K562 (cell line): ENCODE data around the gene TAF3. TPM values are rescaled to one million over a fixed set of nuclear protein-coding genes. Genes with fewer than 3 reads are reported as not detected.

Experiments
- CCNT2 ChIP-seq: IDR thresholded peaks from 2 replicates; pipeline ENCODE4 v1.6.1; 2011; ENCODE audit warnings: borderline replicate concordance, low read depth, mild to moderate bottlenecking, moderate library complexity, mixed read lengths, low read length; ENCODE audit not compliant: insufficient read length; ENCODE audit errors: extremely low read depth
- FOXM1 ChIP-seq, 2 experiments: fragments of 450-650 bp in 1 of 2; sonication (generic) in 1 of 2; formaldehyde crosslinking in 1 of 2; IDR thresholded peaks; 2 replicates each; pipeline versions ENCODE4 v1.6.1 to v1.9.0; 2017 to 2022; ENCODE audit warnings: low read depth in 2 of 2, mild to moderate bottlenecking in 2 of 2, missing genetic modification reagents in 1 of 2, moderate library complexity in 1 of 2
- HLTF ChIP-seq: fragments of 450-650 bp; IDR thresholded peaks from 2 replicates; pipeline ENCODE4 v1.6.1; 2016
- KLF6 ChIP-seq: fragments of 250-450 bp; sonication (Bioruptor Pico); IDR thresholded peaks from 2 replicates; pipeline ENCODE4 v1.4.0; 2020; ENCODE audit warnings: mild to moderate bottlenecking, moderate library complexity, borderline replicate concordance
- MEF2D ChIP-seq: conservative IDR thresholded peaks from 2 replicates; pipeline ENCODE4 v1.6.1; 2016; ENCODE audit warnings: low read depth, missing genetic modification characterization, missing compliant biosample characterization
- ZFX ChIP-seq: sonication (generic); formaldehyde crosslinking; IDR thresholded peaks from 2 replicates; pipeline ENCODE4 v1.8.0; 2022; ENCODE audit warnings: mild to moderate bottlenecking, missing genetic modification reagents, moderate library complexity
- ZNF143 ChIP-seq: sonication (generic); formaldehyde crosslinking; IDR thresholded peaks from 2 replicates; pipeline ENCODE4 v1.9.0; 2022; ENCODE audit warnings: mild to moderate bottlenecking, missing genetic modification reagents
- polyA plus RNA-seq, 8 experiments: library from polyadenylated mRNA; depleted of rRNA in 4 of 8; stranded (reverse) in 5 of 8; unstranded in 3 of 8; fragments of >200 nt; fragmentation: Nextera tagmentation in 2 of 8; fragmentation: Illumina TruSeq in 1 of 8; extraction: Ambion mirVana in 2 of 8; extraction: Trizol in 1 of 8; gene quantifications; 2 replicates each; pipeline versions ENCODE4 v1.2.1 to v1.2.3, GENCODE V29; 2011 to 2014; ENCODE audit warnings: inconsistent platforms in 1 of 8, missing spikeins in 1 of 8
- total RNA-seq, 7 experiments: library from RNA; depleted of rRNA in 6 of 7; stranded (reverse); fragments of >200 nt in 6 of 7; fragmentation: Illumina TruSeq in 2 of 7; extraction: Trizol in 2 of 7; gene quantifications; 2 replicates each; pipeline versions ENCODE4 v1.2.1 to v1.2.3, GENCODE V29; 2011 to 2021; ENCODE audit warnings: low replicate concordance in 1 of 7
- TF ChIP-seq, protein P1 (sequence below): fragments of 200-800 bp; sonication (Bioruptor generic); IDR thresholded peaks from 2 replicates; pipeline ENCODE4 v1.6.1; 2017; ENCODE audit warnings: missing genetic modification characterization, missing compliant biosample characterization
- TF ChIP-seq, protein P2 (sequence below): fragments of 450-650 bp; IDR thresholded peaks from 2 replicates; pipeline ENCODE4 v1.6.1; 2017; ENCODE audit warnings: antibody characterized with exemption, mild to moderate bottlenecking
- TF ChIP-seq, protein P3 (sequence below), 2 experiments: fragments of 450-650 bp; conservative IDR thresholded peaks; 2 replicates each; pipeline ENCODE4 v1.6.1; 2017; ENCODE audit warnings: mild to moderate bottlenecking in 2 of 2, moderate library complexity in 2 of 2
- TF ChIP-seq, protein P4 (sequence below): IDR thresholded peaks from 2 replicates; pipeline ENCODE4 v1.6.1; 2011; ENCODE audit not compliant: insufficient read length; ENCODE audit errors: extremely low read depth
- TF ChIP-seq, protein P5 (sequence below): sonication (generic); formaldehyde crosslinking; IDR thresholded peaks from 2 replicates; pipeline ENCODE4 v1.8.1; 2023; ENCODE audit warnings: missing genetic modification reagents, mild to moderate bottlenecking, borderline replicate concordance

The TAF3 gene
- total and polyA plus RNA-seq, 9 of the 15 experiments (the other 6 are each of a cell fraction or from before 2014, with no cell fraction given), result 1.5 to 9.9 (median 4.1) TPM

DNA sequence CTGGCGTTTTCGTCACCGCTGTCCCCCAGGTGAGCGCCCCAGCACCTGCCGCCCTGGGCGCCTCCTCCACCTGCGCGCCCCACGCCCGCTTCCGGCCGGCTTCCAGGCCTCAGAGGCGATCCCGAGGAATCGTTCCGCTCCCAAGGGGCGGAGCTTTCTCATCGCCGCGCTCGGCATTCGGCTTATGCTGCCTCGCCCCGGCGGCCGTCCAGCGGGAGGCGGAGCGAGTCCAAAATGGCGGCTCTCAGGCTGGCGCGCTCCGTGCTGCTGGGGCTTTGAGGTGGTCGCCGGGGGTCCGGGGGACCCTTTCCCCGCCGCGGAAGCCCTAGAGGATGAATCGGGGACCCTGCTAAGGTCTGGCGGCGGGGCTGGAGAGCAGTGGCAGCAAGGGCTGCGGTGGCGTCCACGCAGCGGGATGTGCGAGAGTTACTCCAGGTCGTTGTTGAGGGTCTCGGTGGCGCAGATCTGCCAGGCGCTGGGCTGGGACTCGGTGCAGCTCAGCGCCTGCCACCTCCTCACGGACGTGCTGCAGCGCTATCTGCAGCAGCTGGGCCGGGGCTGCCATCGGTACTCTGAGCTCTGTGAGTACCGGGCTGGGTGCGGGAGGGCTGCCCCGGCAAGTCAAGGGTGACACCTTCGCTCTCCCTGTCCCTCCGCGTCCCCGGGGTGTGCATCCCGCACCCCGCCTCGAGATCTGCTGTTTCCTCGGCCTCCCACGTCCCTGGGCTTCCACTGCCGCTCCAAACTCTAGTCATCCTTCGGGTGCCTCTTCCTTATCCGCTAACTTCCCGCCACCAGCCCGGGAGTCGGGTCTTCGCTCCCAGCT lies at the start of gene TAF3 (continued):
- TF ChIP-seq, protein P1, sequence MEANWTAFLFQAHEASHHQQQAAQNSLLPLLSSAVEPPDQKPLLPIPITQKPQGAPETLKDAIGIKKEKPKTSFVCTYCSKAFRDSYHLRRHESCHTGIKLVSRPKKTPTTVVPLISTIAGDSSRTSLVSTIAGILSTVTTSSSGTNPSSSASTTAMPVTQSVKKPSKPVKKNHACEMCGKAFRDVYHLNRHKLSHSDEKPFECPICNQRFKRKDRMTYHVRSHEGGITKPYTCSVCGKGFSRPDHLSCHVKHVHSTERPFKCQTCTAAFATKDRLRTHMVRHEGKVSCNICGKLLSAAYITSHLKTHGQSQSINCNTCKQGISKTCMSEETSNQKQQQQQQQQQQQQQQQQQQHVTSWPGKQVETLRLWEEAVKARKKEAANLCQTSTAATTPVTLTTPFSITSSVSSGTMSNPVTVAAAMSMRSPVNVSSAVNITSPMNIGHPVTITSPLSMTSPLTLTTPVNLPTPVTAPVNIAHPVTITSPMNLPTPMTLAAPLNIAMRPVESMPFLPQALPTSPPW (CRISPR knock-in tag), result peak; percentile 55
- peak; percentile 86 for TF ChIP-seq CCNT2
- TF ChIP-seq, protein P2, sequence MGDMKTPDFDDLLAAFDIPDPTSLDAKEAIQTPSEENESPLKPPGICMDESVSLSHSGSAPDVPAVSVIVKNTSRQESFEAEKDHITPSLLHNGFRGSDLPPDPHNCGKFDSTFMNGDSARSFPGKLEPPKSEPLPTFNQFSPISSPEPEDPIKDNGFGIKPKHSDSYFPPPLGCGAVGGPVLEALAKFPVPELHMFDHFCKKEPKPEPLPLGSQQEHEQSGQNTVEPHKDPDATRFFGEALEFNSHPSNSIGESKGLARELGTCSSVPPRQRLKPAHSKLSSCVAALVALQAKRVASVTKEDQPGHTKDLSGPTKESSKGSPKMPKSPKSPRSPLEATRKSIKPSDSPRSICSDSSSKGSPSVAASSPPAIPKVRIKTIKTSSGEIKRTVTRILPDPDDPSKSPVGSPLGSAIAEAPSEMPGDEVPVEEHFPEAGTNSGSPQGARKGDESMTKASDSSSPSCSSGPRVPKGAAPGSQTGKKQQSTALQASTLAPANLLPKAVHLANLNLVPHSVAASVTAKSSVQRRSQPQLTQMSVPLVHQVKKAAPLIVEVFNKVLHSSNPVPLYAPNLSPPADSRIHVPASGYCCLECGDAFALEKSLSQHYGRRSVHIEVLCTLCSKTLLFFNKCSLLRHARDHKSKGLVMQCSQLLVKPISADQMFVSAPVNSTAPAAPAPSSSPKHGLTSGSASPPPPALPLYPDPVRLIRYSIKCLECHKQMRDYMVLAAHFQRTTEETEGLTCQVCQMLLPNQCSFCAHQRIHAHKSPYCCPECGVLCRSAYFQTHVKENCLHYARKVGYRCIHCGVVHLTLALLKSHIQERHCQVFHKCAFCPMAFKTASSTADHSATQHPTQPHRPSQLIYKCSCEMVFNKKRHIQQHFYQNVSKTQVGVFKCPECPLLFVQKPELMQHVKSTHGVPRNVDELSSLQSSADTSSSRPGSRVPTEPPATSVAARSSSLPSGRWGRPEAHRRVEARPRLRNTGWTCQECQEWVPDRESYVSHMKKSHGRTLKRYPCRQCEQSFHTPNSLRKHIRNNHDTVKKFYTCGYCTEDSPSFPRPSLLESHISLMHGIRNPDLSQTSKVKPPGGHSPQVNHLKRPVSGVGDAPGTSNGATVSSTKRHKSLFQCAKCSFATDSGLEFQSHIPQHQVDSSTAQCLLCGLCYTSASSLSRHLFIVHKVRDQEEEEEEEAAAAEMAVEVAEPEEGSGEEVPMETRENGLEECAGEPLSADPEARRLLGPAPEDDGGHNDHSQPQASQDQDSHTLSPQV, result no peak
- TF ChIP-seq FOXM1 (IDR thresholded peaks at IDR 0.05; ENCODE audit: low read depth), result no peak
- TF ChIP-seq FOXM1 (CRISPR knock-in tag; IDR thresholded peaks at IDR 0.05; ENCODE audit: low read depth), result no peak
- TF ChIP-seq ZNF143 (CRISPR knock-in tag), result no peak
- TF ChIP-seq, protein P3, sequence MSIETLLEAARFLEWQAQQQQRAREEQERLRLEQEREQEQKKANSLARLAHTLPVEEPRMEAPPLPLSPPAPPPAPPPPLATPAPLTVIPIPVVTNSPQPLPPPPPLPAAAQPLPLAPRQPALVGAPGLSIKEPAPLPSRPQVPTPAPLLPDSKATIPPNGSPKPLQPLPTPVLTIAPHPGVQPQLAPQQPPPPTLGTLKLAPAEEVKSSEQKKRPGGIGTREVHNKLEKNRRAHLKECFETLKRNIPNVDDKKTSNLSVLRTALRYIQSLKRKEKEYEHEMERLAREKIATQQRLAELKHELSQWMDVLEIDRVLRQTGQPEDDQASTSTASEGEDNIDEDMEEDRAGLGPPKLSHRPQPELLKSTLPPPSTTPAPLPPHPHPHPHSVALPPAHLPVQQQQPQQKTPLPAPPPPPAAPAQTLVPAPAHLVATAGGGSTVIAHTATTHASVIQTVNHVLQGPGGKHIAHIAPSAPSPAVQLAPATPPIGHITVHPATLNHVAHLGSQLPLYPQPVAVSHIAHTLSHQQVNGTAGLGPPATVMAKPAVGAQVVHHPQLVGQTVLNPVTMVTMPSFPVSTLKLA (conservative IDR thresholded peaks at IDR 0.05), result peak; percentile 75 to 85
- no peak for TF ChIP-seq MEF2D
- TF ChIP-seq, protein P4, sequence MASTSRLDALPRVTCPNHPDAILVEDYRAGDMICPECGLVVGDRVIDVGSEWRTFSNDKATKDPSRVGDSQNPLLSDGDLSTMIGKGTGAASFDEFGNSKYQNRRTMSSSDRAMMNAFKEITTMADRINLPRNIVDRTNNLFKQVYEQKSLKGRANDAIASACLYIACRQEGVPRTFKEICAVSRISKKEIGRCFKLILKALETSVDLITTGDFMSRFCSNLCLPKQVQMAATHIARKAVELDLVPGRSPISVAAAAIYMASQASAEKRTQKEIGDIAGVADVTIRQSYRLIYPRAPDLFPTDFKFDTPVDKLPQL, result no peak
- TF ChIP-seq, protein P5, sequence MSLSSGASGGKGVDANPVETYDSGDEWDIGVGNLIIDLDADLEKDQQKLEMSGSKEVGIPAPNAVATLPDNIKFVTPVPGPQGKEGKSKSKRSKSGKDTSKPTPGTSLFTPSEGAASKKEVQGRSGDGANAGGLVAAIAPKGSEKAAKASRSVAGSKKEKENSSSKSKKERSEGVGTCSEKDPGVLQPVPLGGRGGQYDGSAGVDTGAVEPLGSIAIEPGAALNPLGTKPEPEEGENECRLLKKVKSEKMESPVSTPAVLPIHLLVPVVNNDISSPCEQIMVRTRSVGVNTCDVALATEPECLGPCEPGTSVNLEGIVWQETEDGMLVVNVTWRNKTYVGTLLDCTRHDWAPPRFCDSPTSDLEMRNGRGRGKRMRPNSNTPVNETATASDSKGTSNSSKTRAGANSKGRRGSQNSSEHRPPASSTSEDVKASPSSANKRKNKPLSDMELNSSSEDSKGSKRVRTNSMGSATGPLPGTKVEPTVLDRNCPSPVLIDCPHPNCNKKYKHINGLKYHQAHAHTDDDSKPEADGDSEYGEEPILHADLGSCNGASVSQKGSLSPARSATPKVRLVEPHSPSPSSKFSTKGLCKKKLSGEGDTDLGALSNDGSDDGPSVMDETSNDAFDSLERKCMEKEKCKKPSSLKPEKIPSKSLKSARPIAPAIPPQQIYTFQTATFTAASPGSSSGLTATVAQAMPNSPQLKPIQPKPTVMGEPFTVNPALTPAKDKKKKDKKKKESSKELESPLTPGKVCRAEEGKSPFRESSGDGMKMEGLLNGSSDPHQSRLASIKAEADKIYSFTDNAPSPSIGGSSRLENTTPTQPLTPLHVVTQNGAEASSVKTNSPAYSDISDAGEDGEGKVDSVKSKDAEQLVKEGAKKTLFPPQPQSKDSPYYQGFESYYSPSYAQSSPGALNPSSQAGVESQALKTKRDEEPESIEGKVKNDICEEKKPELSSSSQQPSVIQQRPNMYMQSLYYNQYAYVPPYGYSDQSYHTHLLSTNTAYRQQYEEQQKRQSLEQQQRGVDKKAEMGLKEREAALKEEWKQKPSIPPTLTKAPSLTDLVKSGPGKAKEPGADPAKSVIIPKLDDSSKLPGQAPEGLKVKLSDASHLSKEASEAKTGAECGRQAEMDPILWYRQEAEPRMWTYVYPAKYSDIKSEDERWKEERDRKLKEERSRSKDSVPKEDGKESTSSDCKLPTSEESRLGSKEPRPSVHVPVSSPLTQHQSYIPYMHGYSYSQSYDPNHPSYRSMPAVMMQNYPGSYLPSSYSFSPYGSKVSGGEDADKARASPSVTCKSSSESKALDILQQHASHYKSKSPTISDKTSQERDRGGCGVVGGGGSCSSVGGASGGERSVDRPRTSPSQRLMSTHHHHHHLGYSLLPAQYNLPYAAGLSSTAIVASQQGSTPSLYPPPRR (CRISPR knock-in tag), result no peak
- TF ChIP-seq ZFX (CRISPR knock-in tag), result 0 out of 2 replicates have a peak, but pooled peaks have one; percentile 22
- no peak for TF ChIP-seq HLTF
- TF ChIP-seq KLF6 (CRISPR knock-in tag), result no peak
